Epithelial cell of proximal tubule (primary cell): ENCODE data around the gene SAV1. TPM values are rescaled to one million over a fixed set of nuclear protein-coding genes. Genes with fewer than 3 reads are reported as not detected.
"Not testable (repeated sequence)": the region's sequence is repeated elsewhere in the genome, so short reads cannot be mapped to it uniquely, and the experiment has no call there.

Experiments used
- DNase-seq: peaks from one replicate; pipeline ENCODE4 v3.0.0-alpha.2; 2011; ENCODE audit warnings: low read depth
- H3K4me3 ChIP-seq: 2 replicates; pipeline ENCODE4 v1.5.1; 2011; ENCODE audit warnings: low read depth, mild to moderate bottlenecking, low read length
- total RNA-seq: library from RNA; depleted of rRNA; stranded (reverse); fragments of >200 nt; gene quantifications from 2 replicates; pipeline ENCODE4 v1.2.3, GENCODE V29; 2015
- TF ChIP-seq, protein P1 (sequence below): conservative IDR thresholded peaks from 2 replicates; pipeline ENCODE4 v1.5.1; 2012; ENCODE audit warnings: low read depth, mild to moderate bottlenecking, low read length

SAV1 gene
- total RNA-seq, 1 donor from 2014 or later = 32.6 TPM

DNA sequence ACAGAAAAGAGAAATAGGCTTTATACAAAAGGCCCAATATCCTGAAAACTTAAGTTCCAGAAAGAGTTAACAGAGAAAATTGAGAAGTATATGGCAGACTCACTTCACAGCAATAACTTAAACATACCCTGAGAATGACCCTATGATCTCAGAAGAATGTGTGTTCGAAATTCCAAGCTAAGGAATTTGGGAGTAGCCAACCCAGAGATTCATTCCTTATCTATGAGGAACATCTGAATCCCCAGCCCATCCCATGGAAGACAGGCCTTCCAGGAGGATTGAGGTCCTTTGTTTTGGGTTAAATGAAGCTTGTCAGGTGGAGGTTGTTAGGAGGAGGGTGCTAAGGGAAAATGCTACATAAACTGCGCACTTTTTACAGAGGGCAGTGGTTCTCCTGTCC, 7.5 kb upstream of the SAV1 start:
- DNase-seq = no peak
- TF ChIP-seq, protein P1, sequence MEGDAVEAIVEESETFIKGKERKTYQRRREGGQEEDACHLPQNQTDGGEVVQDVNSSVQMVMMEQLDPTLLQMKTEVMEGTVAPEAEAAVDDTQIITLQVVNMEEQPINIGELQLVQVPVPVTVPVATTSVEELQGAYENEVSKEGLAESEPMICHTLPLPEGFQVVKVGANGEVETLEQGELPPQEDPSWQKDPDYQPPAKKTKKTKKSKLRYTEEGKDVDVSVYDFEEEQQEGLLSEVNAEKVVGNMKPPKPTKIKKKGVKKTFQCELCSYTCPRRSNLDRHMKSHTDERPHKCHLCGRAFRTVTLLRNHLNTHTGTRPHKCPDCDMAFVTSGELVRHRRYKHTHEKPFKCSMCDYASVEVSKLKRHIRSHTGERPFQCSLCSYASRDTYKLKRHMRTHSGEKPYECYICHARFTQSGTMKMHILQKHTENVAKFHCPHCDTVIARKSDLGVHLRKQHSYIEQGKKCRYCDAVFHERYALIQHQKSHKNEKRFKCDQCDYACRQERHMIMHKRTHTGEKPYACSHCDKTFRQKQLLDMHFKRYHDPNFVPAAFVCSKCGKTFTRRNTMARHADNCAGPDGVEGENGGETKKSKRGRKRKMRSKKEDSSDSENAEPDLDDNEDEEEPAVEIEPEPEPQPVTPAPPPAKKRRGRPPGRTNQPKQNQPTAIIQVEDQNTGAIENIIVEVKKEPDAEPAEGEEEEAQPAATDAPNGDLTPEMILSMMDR = no peak
- no peak overlapping the region for H3K4me3 ChIP-seq

- no peak for DNase-seq
- H3K4me3 ChIP-seq = no peak overlapping the region
- TF ChIP-seq, protein P1 = no peak
Measured at GRCh38 chr14:50670866-50671256, 2.8 kb upstream of the SAV1 start.

- H3K4me3 ChIP-seq = no peak overlapping the region
- no peak for DNase-seq
- TF ChIP-seq, protein P1 = no peak
Measured at GRCh38 chr14:50670196-50670865, 2.2 kb upstream of the SAV1 start.

- TF ChIP-seq, protein P1 = no peak
- no peak overlapping the region for H3K4me3 ChIP-seq
- DNase-seq = no peak
Measured at GRCh38 chr14:50669441-50669986, 1.4 kb upstream of the SAV1 start.

DNA sequence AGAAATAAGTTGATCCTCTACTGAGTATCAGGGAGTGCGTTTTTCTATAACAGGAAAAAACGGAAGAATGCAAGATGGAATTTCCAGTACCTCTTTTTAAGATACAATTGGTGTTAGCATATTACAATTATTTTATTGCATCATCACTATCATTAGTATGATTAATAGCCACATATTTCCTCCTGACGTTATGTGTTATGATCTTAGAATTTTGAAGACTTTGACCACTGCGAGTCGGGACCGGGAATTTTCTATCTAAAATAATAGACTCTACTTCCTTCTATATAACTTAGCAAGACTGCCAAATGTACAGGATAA, 679 bp upstream of the SAV1 start:
- no peak for DNase-seq
- TF ChIP-seq, protein P1 = no peak
- peak overlapping the region; percentile 77 for H3K4me3 ChIP-seq

DNA sequence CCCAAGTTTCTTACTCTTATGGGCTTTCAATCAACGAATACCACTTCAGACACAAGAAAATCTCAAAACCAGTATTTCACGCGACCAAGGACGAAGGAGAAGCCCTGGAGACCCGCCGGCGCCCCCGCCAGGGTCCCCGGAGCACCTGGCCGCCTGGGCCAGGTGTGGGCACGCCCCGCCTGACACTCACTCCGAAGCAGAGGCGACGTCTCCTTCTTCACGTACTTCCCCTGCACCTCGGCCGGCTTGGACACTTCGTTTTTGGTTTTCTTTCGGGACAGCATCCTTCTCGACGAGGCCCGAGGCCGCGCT, 466 bp downstream of the SAV1 start:
- H3K4me3 ChIP-seq = peak overlapping the region; percentile 77
- DNase-seq = no peak
- TF ChIP-seq, protein P1 = no peak

- DNase-seq = no peak
- peak overlapping the region; percentile 77 for H3K4me3 ChIP-seq
- TF ChIP-seq, protein P1 = no peak
Measured at GRCh38 chr14:50666772-50667683, 1.1 kb downstream of the SAV1 start.

DNA sequence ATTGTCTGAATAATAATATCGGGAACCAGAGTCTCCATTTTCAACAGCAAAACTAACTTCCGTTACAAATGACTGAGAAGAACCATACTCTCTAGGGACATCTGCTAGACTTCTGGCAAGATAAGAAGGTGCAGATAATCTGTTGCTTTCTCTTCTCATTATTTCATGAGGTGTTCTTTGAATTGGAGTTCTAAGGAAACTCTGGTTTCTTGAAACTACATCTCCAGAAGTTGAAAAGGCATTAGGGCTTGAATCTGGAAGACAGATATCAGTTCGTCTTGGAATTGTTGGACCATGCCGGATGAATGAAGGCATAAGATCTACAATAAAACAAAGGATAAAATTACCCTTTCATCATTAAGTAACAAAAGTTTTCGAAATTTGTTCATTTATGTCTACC, 2.8 kb downstream of the SAV1 start:
- not testable (repeated sequence) for DNase-seq, H3K4me3 ChIP-seq

GRCh38 chr14:50664579-50664978, 3.5 kb downstream of the SAV1 start:
- not testable (repeated sequence) for H3K4me3 ChIP-seq, DNase-seq
